Measurements from ENCODE around the gene ZNF189. TPM values are rescaled to one million over a fixed set of nuclear protein-coding genes. Genes with fewer than 3 reads are reported as not detected.

ZNF189 gene
- total RNA-seq, 1 experiment from 2014 or later, result 17.4 TPM

DNA sequence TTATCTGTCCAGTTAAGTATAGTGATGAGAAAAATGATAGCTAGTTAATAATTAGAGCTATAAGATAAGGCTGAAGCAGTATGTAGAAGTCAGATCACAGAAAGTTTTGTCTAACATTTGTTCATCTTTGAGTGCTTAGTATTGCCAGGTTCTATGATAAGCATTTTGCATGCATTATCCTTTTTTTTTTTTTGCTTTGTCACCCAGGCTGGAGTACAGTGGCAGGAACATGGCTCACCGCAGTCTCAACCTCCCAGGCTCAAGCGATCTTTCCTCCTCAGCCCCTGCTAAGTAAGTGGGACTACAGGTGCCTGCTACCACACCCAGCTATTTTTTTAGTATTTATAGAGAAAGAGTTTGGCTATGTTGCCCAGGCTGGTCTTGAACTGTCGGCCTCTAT is 31.3 kb upstream of the ZNF189 start:
- Mint-ChIP-seq H3K36me3 (ENCODE audit: insufficient read depth, unreplicated experiment) (no peaks in the 10 kb centered on the region), H3K4me3 (ENCODE audit: unreplicated experiment) (no peak overlapping the region), H3K27ac (ENCODE audit: low read depth, unreplicated experiment) (no peak overlapping the region), H3K9me3 (ENCODE audit: unreplicated experiment) (no peaks in the 10 kb centered on the region), H3K4me1 (ENCODE audit: insufficient read depth, unreplicated experiment) (peaks cover 7% of the 10 kb centered on the region), H3K27me3 (ENCODE audit: insufficient read depth, unreplicated experiment) (no peaks in the 10 kb centered on the region)
- no TSS peak for BruUV-seq (replicated peaks)
- CTCF ChIA-PET, result interaction anchor here (0.6 to 1.0 kb wide), 3 partner anchors 15 to 665 kb away, joined by 3 to 6 read pairs (median 3); no protein-coding TSS in a partner anchor
- TF ChIP-seq, protein P1, sequence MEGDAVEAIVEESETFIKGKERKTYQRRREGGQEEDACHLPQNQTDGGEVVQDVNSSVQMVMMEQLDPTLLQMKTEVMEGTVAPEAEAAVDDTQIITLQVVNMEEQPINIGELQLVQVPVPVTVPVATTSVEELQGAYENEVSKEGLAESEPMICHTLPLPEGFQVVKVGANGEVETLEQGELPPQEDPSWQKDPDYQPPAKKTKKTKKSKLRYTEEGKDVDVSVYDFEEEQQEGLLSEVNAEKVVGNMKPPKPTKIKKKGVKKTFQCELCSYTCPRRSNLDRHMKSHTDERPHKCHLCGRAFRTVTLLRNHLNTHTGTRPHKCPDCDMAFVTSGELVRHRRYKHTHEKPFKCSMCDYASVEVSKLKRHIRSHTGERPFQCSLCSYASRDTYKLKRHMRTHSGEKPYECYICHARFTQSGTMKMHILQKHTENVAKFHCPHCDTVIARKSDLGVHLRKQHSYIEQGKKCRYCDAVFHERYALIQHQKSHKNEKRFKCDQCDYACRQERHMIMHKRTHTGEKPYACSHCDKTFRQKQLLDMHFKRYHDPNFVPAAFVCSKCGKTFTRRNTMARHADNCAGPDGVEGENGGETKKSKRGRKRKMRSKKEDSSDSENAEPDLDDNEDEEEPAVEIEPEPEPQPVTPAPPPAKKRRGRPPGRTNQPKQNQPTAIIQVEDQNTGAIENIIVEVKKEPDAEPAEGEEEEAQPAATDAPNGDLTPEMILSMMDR (IDR thresholded peaks at IDR 0.05; ENCODE audit: unreplicated experiment), result no peak
- POLR2A ChIA-PET, result interaction anchor here (0.6 kb wide), 1 partner anchor 13 kb away, joined by 4 read pairs; no protein-coding TSS in a partner anchor
- intact Hi-C loops (cut with micrococcal nuclease), result no loop called here
- no peak for DNase-seq (ENCODE audit: unreplicated experiment)

DNA sequence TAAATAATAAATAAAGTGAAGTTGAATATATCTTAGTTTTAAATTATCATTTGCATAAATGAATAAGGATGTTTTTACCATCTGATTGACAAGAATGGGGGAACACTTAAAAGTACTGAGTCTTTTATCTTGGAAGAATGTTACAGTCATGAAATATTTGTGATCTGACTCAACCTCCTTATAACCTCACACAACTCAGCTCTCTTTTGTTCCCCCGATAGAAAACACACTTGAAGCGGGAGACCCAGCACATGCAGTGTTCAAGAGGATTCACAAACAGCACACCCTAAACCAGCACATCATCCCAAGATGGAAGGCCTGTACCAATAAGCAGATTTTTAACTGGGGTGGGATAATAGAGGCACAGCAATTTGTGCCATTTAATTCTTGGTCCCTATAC is 29.4 kb upstream of the ZNF189 start:
- BruUV-seq (replicated peaks), result no TSS peak
- no peaks in the 10 kb centered on the region for H3K36me3 Mint-ChIP-seq (ENCODE audit: insufficient read depth, unreplicated experiment)
- H3K4me1 Mint-ChIP-seq (ENCODE audit: insufficient read depth, unreplicated experiment), result peaks cover 7% of the 10 kb centered on the region
- DNase-seq (ENCODE audit: unreplicated experiment), result no peak
- CTCF ChIA-PET, result interaction anchor here (0.6 to 5.2 kb wide), 3 partner anchors 19 to 1395 kb away, joined by 3 to 42 read pairs (median 8); no protein-coding TSS in a partner anchor
- no peaks in the 10 kb centered on the region for H3K27me3 Mint-ChIP-seq (ENCODE audit: insufficient read depth, unreplicated experiment)
- POLR2A ChIA-PET, result interaction anchor here (1.2 kb wide), 1 partner anchor 8 kb away, joined by 3 read pairs; no protein-coding TSS in a partner anchor
- TF ChIP-seq, protein P1 (IDR thresholded peaks at IDR 0.05; ENCODE audit: unreplicated experiment), result no peak
- no peak overlapping the region for H3K27ac Mint-ChIP-seq (ENCODE audit: low read depth, unreplicated experiment)
- no peak overlapping the region for H3K4me3 Mint-ChIP-seq (ENCODE audit: unreplicated experiment)
- intact Hi-C loops (cut with micrococcal nuclease), result no loop called here
- no peaks in the 10 kb centered on the region for H3K9me3 Mint-ChIP-seq (ENCODE audit: unreplicated experiment)

DNA sequence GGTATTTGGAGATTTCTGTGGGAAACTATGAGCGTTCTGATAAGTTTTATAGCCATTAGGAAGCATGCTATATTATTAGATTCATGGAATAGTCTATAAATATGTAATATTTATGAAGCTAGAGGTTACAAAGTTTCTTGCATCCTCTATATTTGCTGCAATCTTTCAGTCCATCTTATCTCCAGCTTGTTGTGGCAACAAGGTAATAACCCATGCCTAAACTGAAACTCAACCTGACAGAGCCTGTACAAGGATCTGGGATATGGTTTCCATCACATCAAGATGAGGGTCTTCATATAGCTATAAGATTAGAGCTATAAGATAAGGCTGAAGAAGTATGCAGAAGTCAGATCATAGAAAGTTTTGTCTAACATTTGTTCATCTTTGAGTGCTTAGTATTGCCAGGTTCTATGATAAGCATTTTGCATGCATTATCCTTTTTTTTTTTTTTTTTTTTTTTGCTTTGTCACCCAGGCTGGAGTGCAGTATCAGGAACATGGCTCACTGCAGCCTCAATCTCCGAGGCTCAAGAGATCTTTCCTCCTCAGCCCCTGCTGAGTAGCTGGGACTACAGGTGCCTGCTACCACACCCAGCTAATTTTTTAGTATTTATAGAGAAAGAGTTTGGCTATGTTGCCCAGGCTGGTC is 28.6 kb upstream of the ZNF189 start:
- no peaks in the 10 kb centered on the region for H3K9me3 Mint-ChIP-seq (ENCODE audit: unreplicated experiment)
- H3K27ac Mint-ChIP-seq (ENCODE audit: low read depth, unreplicated experiment), result no peak overlapping the region
- BruUV-seq (replicated peaks), result no TSS peak
- peaks cover 7% of the 10 kb centered on the region for H3K4me1 Mint-ChIP-seq (ENCODE audit: insufficient read depth, unreplicated experiment)
- H3K36me3 Mint-ChIP-seq (ENCODE audit: insufficient read depth, unreplicated experiment), result no peaks in the 10 kb centered on the region
- TF ChIP-seq, protein P1 (IDR thresholded peaks at IDR 0.05; ENCODE audit: unreplicated experiment), result no peak
- H3K4me3 Mint-ChIP-seq (ENCODE audit: unreplicated experiment), result no peak overlapping the region
- no peaks in the 10 kb centered on the region for H3K27me3 Mint-ChIP-seq (ENCODE audit: insufficient read depth, unreplicated experiment)
- DNase-seq (ENCODE audit: unreplicated experiment), result no peak
- POLR2A ChIA-PET, result interaction anchor here (0.5 to 1.2 kb wide), 3 partner anchors 7 to 14 kb away, joined by 3 to 4 read pairs (median 3); no protein-coding TSS in a partner anchor
- intact Hi-C loops (cut with micrococcal nuclease), result no loop called here
- CTCF ChIA-PET, result interaction anchor here (0.6 to 5.2 kb wide), 5 partner anchors 12 to 1395 kb away, joined by 3 to 42 read pairs (median 3); no protein-coding TSS in a partner anchor

DNA sequence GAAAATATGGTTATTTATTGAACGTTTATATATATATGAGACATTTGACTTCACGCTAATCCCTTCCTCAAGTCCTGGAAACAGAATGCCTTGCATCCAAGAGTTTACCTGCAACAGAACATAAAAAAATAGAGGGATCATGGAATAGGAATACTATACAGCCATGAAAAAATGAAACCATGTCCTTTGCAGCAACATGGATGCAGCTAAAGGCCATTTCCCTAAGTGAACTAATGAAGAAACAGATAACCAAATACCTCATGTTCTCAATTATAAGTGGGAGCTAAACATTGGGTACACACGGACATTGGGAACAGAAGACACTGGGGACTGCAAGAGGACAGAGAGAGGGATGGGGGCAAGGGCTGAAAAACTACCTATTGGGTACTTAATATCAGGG is 26.8 kb upstream of the ZNF189 start:
- TF ChIP-seq, protein P1 (IDR thresholded peaks at IDR 0.05; ENCODE audit: unreplicated experiment), result no peak
- H3K9me3 Mint-ChIP-seq (ENCODE audit: unreplicated experiment), result no peaks in the 10 kb centered on the region
- intact Hi-C loops (cut with micrococcal nuclease), result no loop called here
- H3K27me3 Mint-ChIP-seq (ENCODE audit: insufficient read depth, unreplicated experiment), result no peaks in the 10 kb centered on the region
- CTCF ChIA-PET, result interaction anchor here (0.7 to 5.2 kb wide), 2 partner anchors 17 to 134 kb away, joined by 3 to 42 read pairs; no protein-coding TSS in a partner anchor
- BruUV-seq (replicated peaks), result no TSS peak
- H3K4me1 Mint-ChIP-seq (ENCODE audit: insufficient read depth, unreplicated experiment), result no peaks in the 10 kb centered on the region
- POLR2A ChIA-PET, result no interaction called here
- H3K27ac Mint-ChIP-seq (ENCODE audit: low read depth, unreplicated experiment), result no peak overlapping the region
- no peak for DNase-seq (ENCODE audit: unreplicated experiment)
- no peak overlapping the region for H3K4me3 Mint-ChIP-seq (ENCODE audit: unreplicated experiment)
- no peaks in the 10 kb centered on the region for H3K36me3 Mint-ChIP-seq (ENCODE audit: insufficient read depth, unreplicated experiment)
